ENCODE measurements around the gene CTNNA3.

Gene CTNNA3

DNA sequence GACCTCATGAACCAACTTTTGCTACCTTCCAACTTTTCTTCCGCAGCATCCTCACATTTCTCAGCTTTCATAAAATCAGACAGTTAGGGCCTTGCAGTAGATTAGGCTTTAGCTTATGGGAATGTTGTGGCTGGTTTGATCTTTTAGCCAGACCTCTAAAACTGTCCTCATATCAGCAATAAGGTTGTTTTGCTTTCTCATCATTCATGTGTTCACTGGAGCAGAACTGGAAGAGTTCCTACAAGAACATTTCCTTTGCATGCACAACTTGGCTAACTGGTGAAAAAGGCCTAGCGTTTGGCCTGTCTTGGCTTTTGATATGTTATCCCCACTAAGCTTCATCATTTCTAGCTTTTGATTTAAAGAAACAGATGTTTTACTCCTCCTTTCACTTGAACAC lies 900.1 kb downstream of the CTNNA3 start:
- Histone ChIP-seq H3K4me3 (no peak overlapping the region), H3K36me3 (no peaks in the 10 kb centered on the region), H3K9me3 (no peaks in the 10 kb centered on the region), H3K27ac (no peak overlapping the region), H3K9ac (no peak overlapping the region), H3K4me2 (peak overlapping the region; percentile 32), H3K4me1 (peaks cover 9% of the 10 kb centered on the region), H3K27me3 (no peaks in the 10 kb centered on the region), H4K20me1 (no peaks in the 10 kb centered on the region)
- TF ChIP-seq Cebpa-rat (IDR thresholded peaks at IDR 0.05) = no peak

DNA sequence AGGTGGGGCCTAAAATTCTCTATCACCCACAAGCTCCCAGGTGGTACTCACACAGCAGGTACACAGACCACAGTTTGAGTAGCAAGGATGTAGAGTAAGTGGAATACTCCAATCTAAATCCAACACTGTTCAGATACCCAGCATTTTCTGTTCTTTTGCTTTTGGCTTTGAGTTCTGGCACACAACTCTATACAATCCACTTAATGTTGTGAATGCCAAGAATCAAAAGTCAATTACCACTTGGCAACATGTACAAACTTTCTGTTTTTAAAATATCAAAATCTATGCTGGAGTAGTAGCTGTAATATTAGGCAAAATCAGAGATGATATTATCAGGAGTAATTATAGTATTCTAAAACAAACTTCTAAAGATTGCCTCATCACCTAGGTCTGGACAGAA lies 903.6 kb downstream of the CTNNA3 start:
- Histone ChIP-seq H3K9me3 (no peaks in the 10 kb centered on the region), H3K9ac (no peak overlapping the region), H3K4me2 (no peak overlapping the region), H3K36me3 (no peaks in the 10 kb centered on the region), H3K27me3 (no peaks in the 10 kb centered on the region), H3K4me3 (no peak overlapping the region), H3K27ac (no peak overlapping the region), H3K4me1 (peaks cover 9% of the 10 kb centered on the region), H4K20me1 (no peaks in the 10 kb centered on the region)
- TF ChIP-seq Cebpa-rat (IDR thresholded peaks at IDR 0.05) = no peak

DNA sequence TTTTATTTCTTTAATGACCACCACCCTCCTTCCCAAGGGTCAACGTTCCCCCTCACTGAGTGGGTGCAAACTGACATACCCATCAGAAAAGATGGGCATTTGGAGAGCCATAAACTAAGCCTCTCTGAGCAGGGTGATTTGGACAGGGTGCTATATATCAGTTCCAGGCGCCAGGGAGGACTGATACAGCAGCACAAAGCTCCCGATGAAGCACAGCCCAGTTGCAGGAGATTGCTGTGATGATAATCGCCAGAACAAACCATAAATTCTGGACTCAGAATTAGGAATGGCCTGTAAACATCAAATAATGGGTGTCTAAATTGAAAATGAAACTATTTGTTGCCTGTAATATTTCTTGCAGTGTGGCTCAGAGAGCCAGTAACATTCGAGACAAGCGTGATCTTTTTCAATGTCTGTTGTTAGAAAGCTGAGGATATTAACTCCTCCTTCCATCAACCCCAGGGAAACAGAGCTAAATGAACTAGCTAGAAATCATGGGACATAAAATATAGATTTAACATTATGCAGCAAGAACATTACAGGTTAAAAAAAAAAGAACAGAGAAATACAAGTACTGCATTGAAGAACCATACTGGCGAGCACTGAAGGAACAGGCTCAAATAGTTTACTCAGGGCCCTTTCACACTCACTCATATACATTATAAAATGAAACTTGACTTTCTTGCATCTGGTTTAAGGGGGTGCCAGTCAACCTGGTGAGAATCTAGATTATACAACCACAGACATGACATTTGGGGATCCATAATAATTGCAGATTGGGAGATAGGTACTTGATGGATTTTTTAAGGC lies 907.6 kb downstream of the CTNNA3 start:
- H3K4me3 ChIP-seq = no peak overlapping the region
- TF ChIP-seq Cebpa-rat (IDR thresholded peaks at IDR 0.05) = no peak
- no peak overlapping the region for H3K9ac ChIP-seq
- no peak overlapping the region for H3K27ac ChIP-seq
- H3K9me3 ChIP-seq = no peaks in the 10 kb centered on the region
- no peaks in the 10 kb centered on the region for H3K27me3 ChIP-seq
- H3K36me3 ChIP-seq = no peaks in the 10 kb centered on the region
- no peaks in the 10 kb centered on the region for H4K20me1 ChIP-seq
- H3K4me1 ChIP-seq = no peaks in the 10 kb centered on the region
- no peak overlapping the region for H3K4me2 ChIP-seq

DNA sequence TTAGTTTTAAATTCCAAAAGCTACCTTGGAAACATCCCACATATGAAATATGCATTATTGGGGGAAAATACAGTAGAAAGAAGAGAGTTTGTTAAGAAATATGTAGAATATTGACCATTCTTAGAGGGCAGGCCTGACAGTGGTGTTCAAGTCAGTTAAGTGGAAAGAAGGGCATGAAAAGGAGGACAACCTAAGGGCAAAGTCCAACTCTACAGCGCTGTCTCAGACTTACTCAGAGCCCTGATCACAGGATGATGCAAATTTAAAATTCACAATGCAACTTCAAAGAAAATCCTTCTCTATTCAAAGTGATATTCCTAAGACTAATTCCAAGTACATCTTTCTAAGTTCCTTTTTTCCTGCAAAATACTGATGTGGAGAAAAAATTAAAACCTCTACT lies 909.3 kb downstream of the CTNNA3 start:
- H3K4me1 ChIP-seq = no peaks in the 10 kb centered on the region
- H3K27ac ChIP-seq = no peak overlapping the region
- no peak overlapping the region for H3K4me2 ChIP-seq
- H3K4me3 ChIP-seq = no peak overlapping the region
- H3K9ac ChIP-seq = no peak overlapping the region
- no peaks in the 10 kb centered on the region for H4K20me1 ChIP-seq
- TF ChIP-seq Cebpa-rat (IDR thresholded peaks at IDR 0.05) = no peak
- H3K36me3 ChIP-seq = no peaks in the 10 kb centered on the region
- no peaks in the 10 kb centered on the region for H3K9me3 ChIP-seq
- H3K27me3 ChIP-seq = no peaks in the 10 kb centered on the region

DNA sequence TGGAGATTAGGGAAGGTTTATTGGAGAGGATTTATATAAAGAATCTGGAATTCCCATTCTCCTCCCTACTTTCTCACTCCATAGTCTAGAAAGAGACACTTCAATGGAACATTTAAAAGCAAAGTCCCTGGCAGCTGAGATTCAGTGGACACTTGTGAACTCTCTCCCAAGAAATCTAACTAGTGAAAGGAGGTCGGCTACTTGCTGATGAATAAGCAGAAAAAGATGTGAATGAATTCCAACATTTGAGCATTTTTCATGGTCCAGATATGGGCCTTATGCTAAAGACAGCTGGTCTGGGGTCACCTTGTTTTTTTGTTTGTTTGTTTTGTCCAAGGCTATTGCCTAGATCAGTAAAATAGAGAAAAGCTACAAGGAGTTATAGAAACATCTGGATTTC lies 911.2 kb downstream of the CTNNA3 start:
- H3K9ac ChIP-seq = no peak overlapping the region
- H3K27me3 ChIP-seq = no peaks in the 10 kb centered on the region
- H3K36me3 ChIP-seq = no peaks in the 10 kb centered on the region
- H4K20me1 ChIP-seq = no peaks in the 10 kb centered on the region
- no peak overlapping the region for H3K4me2 ChIP-seq
- TF ChIP-seq Cebpa-rat (IDR thresholded peaks at IDR 0.05) = no peak
- no peak overlapping the region for H3K27ac ChIP-seq
- no peaks in the 10 kb centered on the region for H3K9me3 ChIP-seq
- H3K4me3 ChIP-seq = no peak overlapping the region
- no peaks in the 10 kb centered on the region for H3K4me1 ChIP-seq

DNA sequence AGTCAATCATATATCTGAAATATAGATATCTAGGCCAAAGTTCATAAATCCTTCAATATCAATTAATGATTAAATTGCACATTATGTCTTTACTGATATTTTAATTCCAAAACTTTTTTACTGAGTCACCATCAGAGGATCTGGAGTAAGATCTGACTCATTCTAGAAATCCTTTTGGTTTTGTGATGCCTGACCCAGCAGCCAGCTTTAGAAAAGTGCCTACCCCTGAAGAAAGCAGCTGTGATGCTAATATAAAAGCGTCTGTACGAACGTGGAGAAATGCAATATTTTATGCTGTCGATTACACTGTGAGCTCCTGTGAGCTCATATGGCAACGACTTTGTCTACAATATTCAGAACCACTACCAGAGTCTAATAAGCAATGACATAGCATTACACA lies 912.7 kb downstream of the CTNNA3 start:
- TF ChIP-seq Cebpa-rat (IDR thresholded peaks at IDR 0.05) = no peak
- Histone ChIP-seq H3K9me3 (no peaks in the 10 kb centered on the region), H3K36me3 (no peaks in the 10 kb centered on the region), H3K27ac (no peak overlapping the region), H3K4me1 (no peaks in the 10 kb centered on the region), H3K9ac (no peak overlapping the region), H3K27me3 (no peaks in the 10 kb centered on the region), H4K20me1 (no peaks in the 10 kb centered on the region), H3K4me3 (no peak overlapping the region), H3K4me2 (no peak overlapping the region)

DNA sequence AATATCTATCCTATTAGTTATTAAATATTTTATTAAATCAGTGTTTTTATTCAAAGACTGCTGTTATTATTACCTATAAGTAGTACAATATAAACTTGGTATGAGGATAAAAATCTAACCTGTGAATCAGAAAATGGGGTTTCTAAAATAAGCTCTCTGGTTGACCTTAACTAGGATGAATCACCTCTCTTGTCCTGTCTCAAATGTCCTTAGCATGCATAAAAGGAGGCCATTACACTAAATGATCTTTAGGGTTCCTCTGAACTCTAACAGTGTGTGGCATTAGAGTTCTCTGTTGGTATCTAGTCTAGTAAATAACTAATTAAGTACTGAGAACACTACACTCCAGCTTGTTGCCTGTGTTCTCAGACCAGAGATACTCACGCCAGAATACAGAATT lies 913.2 kb downstream of the CTNNA3 start:
- Histone ChIP-seq H3K4me3 (no peak overlapping the region), H3K9ac (no peak overlapping the region), H4K20me1 (no peaks in the 10 kb centered on the region), H3K4me2 (no peak overlapping the region), H3K27ac (no peak overlapping the region), H3K4me1 (no peaks in the 10 kb centered on the region), H3K36me3 (no peaks in the 10 kb centered on the region), H3K27me3 (no peaks in the 10 kb centered on the region), H3K9me3 (no peaks in the 10 kb centered on the region)
- no peak for TF ChIP-seq Cebpa-rat (IDR thresholded peaks at IDR 0.05)

DNA sequence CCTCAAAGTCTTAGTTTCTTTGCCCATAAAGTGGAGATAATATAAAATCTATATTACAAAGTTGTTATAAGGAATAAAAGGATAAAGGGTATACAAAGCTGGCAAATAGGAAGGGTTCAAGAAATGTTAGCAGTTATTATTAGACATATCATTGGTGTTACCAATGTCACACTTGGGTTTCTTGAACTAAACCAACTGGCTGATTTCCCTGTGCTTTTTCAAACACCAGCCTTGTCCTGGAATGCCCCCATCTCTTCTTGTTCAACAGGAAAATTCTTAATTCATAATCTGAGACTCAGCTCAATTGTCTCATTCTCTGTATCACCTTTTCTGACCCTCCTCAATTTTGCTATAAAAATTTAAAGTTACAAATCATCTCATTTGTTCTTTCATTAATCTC lies 913.9 kb downstream of the CTNNA3 start:
- Histone ChIP-seq H3K4me2 (no peak overlapping the region), H3K9me3 (no peaks in the 10 kb centered on the region), H3K27me3 (no peaks in the 10 kb centered on the region), H3K4me1 (no peaks in the 10 kb centered on the region), H3K4me3 (no peak overlapping the region), H3K9ac (no peak overlapping the region), H3K27ac (no peak overlapping the region), H3K36me3 (no peaks in the 10 kb centered on the region), H4K20me1 (no peaks in the 10 kb centered on the region)
- no peak for TF ChIP-seq Cebpa-rat (IDR thresholded peaks at IDR 0.05)

DNA sequence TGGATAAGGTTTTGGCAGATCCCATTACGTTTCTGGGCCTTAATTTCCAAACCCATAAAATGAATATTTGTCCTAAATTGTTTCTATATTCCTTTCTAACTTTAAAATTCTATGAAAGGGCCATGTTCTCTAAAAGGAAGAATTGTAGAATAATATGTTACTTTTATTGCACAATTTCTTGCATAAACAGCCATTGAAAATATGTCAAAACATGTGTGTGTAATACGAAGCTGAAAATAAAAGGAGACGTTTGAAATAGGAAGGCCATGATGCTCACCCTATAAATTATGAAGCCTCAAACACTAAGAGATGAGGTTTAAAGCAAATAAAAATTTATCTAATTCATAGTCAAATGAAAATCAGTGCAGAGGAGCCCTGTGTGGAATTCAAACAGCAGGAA lies 915.2 kb downstream of the CTNNA3 start:
- Histone ChIP-seq H3K9ac (no peak overlapping the region), H4K20me1 (no peaks in the 10 kb centered on the region), H3K9me3 (no peaks in the 10 kb centered on the region), H3K4me2 (no peak overlapping the region), H3K27ac (no peak overlapping the region), H3K27me3 (no peaks in the 10 kb centered on the region), H3K4me1 (no peaks in the 10 kb centered on the region), H3K36me3 (no peaks in the 10 kb centered on the region), H3K4me3 (no peak overlapping the region)
- no peak for TF ChIP-seq Cebpa-rat (IDR thresholded peaks at IDR 0.05)

DNA sequence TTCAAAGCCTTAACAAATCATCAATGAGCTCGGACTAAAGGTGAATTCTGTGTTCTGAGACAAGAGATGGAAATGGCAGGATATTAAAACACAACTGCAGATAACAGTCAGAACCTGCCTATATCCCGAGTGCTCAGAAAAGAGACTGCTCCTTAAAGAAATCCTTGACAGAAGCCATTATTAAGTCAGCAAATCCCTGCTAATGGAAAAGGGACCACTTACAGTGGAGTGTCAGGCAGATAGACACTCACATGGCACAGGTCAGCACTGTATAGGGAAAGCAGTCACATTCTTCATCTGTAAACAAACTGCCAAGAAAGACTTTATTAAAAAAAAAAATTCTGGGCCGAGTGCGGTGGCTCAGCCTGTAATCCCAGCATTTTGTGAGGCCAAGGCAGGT lies 917.6 kb downstream of the CTNNA3 start:
- Histone ChIP-seq H3K36me3 (no peaks in the 10 kb centered on the region), H3K4me3 (no peak overlapping the region), H3K27ac (no peak overlapping the region), H3K9me3 (no peaks in the 10 kb centered on the region), H3K4me2 (no peak overlapping the region), H3K9ac (no peak overlapping the region), H3K27me3 (no peaks in the 10 kb centered on the region), H3K4me1 (no peaks in the 10 kb centered on the region), H4K20me1 (no peaks in the 10 kb centered on the region)
- no peak for TF ChIP-seq Cebpa-rat (IDR thresholded peaks at IDR 0.05)

DNA sequence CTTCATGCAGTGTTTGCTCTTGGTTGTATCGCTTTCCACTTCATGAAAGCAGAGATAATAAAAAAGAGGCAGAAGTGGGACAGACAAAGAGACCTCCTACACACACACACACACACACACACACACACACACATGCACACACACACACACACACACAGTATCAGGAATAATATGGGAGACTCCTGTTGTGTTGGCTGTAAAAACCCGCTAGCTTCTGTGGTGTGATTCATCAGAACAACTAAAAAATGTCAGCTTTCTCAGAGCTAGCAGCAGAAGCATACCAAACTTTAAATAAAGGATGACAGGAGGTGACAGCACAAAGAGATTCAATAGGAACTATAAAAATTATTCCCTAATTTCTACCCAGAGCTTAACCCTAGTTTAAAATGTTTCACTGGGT lies 918.3 kb downstream of the CTNNA3 start:
- no peaks in the 10 kb centered on the region for H3K36me3 ChIP-seq
- no peak for TF ChIP-seq Cebpa-rat (IDR thresholded peaks at IDR 0.05)
- no peaks in the 10 kb centered on the region for H3K9me3 ChIP-seq
- H3K27ac ChIP-seq = no peak overlapping the region
- H3K4me2 ChIP-seq = no peak overlapping the region
- no peaks in the 10 kb centered on the region for H3K27me3 ChIP-seq
- H3K4me3 ChIP-seq = no peak overlapping the region
- no peaks in the 10 kb centered on the region for H3K4me1 ChIP-seq
- no peaks in the 10 kb centered on the region for H4K20me1 ChIP-seq
- no peak overlapping the region for H3K9ac ChIP-seq

All from BLaER1 (cell line).